ENCODE results near the gene SMYD3.

Gene SMYD3

DNA sequence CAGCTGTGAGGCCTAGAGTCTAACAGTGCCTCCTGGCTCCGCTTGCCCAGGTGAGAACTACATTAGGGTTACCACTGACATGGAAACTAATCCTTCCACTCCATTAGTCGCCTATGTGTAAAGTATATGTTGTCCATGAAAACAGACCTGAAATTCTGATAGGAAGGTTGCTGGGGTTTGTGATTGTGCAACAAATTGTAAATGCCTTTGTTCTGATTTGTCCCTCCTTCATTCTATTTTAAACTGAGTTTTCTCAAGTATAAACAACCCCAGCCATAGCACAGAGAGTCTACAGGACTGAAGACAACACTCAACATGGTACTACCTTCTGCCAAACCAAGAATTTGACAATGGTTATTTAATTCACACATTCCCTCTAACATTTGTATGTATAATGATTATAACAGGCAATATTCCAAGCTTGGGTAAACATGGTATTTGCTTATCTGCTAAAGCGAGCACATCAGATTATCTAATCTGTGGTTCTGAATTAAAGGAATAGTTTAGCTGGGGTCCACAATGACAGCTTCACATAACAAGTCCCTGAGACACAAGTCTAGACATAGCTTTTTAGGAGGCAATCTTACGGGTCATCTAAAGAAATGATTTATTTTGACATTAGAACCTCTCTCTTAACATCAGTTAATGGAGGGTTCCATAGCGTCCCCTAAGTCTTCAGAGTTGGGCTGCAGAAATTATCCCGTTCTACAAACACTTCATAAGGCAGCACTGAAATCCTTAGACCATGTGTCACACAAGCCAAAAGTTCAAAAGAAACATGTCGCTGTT, 633.0 kb downstream of the SMYD3 start:
- DNase-seq (ENCODE audit: low read depth in 2 of 2): no peak

DNA sequence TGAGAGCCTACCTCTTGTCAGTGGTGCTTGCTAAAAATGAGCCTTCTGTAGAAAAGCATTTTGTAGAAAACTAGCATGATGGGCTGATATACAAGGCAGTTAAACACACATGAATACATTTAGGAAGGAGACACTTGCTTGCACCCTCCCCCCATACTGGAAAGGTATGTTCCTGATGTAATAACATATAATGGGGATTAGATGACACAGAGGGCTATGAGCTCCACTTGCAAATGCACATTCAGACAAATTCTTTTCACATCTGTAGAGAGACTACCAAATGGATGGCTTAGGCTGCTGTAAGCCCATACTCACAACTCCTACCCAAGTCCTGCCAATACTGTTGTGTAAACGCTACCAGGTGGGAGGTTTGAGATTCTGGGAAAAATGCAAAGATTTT, 634.0 kb downstream of the SMYD3 start:
- DNase-seq (ENCODE audit: low read depth in 2 of 2): no peak

GRCh38 chr1:245872475-245872874, 634.6 kb downstream of the SMYD3 start:
- no peak for DNase-seq (ENCODE audit: low read depth in 2 of 2)

- no peak for DNase-seq (ENCODE audit: low read depth in 2 of 2)
Measured at GRCh38 chr1:245871915-245872314, 635.2 kb downstream of the SMYD3 start.

DNA sequence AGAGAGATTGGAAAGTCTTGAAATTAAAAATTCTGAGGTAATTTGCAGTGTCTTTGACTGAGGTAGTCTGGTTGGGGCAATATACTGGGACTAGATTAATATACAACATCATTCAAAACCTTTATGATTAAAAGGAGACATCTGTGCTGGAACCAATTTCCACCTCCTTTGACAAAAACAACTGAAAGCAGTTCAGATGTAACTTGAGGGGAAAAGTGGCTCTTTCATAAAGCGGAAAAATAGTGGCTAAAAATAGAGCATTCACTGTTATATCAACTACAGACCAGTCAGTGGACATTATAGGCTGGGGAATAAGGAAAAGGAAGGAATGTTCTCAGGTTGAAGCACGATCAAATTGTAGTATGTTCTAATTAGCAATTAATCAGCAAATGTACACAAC, 635.9 kb downstream of the SMYD3 start:
- no peak for DNase-seq (ENCODE audit: low read depth in 2 of 2)

- no peak for DNase-seq (ENCODE audit: low read depth in 2 of 2)
Measured at GRCh38 chr1:245870698-245871097, 636.4 kb downstream of the SMYD3 start.

DNA sequence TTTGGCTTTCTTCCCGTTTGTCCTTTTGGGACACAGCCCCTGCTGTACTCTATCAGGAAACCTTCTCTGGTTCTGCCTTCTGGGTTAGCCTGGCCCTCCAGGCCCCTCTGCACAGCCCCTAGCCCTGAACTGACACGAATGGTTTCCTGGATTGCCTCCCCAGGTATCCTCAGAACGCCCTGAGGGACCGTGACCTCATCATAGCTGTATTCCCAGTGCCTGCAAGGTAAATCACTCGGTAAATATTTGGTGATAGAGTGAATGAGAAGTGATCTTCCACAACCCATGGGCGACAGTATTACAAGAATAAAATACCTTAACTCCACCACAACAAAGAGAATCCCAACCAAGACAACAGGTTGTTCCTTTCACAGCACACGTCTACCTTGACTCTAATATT, 637.2 kb downstream of the SMYD3 start:
- no peak for DNase-seq (ENCODE audit: low read depth in 2 of 2)

DNA sequence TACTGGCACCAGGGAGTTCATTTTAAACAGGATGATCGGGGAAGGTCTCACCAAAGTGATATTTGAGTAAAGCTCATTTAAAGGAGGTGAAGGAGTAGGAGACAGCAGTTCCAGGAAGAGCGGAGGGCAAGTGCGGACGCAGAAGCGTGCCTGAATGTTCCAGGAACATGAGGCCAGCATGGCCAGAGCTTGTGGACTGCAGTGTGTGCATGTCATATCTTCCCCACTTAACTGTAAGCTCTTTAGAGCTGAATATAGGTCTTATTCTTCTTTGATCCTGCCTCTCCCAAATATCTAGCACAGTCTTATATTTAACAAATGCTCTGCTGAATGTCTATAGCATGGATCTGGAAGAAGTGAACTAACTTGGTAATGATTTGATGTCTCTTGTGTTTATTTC, 639.3 kb downstream of the SMYD3 start:
- DNase-seq (ENCODE audit: low read depth in 2 of 2): no peak

GRCh38 chr1:245864872-245865271, 642.2 kb downstream of the SMYD3 start:
- no peak for DNase-seq (ENCODE audit: low read depth in 2 of 2)

DNA sequence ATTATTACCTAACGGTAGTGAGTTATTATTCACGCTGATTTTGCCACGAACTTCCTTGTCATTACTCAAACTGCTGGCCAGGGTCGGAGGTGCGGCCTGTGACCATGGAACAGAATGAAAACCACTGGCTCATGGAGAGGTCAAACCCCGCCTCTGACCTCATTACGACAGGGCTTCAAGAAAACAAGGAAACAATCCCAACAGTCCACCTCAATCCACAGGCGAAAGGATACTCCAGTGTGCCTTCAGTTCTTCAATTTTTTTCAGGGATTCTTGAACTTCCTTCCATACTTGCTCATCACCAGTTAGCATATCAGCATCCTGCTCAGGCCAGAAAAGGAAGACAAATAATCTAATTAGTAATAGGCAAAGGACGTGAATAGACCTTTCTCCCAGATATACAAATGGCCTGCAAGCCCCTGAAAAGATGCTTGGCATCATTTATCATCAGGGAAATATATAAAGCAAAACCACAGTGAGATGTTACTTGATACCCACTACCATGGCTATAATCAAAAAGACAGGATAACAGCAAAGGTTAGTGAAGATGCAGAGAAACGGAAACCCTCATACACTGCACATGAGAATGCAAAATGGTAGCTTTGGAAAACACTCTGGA, 643.4 kb downstream of the SMYD3 start:
- no peak for DNase-seq (ENCODE audit: low read depth in 2 of 2)

GRCh38 chr1:245862812-245863540, 644.1 kb downstream of the SMYD3 start:
- no peak for DNase-seq (ENCODE audit: low read depth in 2 of 2)

DNA sequence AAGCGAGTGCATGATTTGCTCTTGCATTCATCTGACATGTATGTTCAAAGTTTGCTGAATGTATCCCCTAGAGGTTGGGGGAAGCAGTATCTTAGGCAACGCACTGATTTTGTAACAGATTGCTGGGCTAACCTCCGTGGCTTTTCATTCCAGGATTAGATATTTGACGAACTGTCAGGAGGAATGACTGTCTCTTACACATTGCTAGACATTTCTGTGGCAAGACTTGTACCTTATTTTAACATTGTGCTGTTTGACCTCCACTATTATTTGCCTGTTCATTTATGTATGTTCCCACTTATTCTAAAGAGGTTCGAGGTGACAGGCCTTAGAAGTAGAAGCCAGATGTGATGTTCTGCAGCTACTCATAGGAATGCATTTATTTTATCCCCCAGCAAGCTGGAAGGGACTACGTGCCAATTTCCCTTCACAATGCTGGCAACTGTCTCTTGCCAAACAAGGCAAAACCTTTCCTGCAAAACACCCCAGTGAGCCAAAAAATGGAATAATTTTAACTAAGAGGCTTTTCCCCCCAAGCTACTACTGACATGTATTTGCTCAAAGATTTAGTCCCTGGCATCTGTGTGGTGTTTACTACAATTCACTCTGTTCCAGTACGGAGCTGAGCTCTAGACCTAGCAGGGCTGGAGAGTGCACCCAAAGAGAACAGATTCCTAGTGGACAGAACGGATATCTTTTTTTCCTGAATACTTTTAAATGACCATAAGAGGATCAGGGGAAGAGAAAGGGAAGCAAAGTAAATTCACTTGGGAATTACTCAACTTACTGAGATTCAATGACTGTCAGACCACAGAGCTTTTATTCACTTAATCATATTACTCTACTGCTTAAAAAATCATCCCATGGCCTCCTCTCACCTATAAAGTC, 646.2 kb downstream of the SMYD3 start:
- DNase-seq (ENCODE audit: low read depth in 2 of 2): no peak

DNA sequence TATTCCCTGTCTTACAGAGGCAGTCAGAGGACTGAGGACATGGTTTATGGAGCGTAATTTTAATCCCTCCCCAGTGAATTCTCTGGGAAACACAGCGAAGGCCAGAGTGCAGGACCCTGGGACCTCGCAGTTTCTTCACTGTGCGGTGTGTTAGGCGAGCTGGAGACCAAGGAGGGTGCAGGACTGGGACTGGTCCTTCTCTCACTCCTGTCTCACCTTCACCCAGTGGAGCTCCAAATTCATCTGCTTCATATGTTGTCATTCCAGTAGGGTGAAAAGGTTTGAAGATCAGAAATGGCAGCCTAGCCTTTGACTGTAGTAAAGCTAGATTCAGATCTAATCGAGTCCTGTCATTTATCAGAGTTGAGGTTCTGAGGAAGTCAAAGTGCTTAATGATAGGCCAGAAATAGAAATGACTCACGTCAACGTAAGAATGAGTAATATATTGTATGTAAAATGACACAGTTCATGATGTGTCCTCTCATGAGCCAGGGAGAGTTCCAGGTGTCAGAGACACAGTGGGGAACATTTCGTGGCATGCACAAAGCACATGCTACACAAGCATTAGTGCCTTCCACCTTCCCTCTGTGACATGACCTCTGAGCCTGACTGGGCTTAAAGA, 647.5 kb downstream of the SMYD3 start:
- no peak for DNase-seq (ENCODE audit: low read depth in 2 of 2)

DNA sequence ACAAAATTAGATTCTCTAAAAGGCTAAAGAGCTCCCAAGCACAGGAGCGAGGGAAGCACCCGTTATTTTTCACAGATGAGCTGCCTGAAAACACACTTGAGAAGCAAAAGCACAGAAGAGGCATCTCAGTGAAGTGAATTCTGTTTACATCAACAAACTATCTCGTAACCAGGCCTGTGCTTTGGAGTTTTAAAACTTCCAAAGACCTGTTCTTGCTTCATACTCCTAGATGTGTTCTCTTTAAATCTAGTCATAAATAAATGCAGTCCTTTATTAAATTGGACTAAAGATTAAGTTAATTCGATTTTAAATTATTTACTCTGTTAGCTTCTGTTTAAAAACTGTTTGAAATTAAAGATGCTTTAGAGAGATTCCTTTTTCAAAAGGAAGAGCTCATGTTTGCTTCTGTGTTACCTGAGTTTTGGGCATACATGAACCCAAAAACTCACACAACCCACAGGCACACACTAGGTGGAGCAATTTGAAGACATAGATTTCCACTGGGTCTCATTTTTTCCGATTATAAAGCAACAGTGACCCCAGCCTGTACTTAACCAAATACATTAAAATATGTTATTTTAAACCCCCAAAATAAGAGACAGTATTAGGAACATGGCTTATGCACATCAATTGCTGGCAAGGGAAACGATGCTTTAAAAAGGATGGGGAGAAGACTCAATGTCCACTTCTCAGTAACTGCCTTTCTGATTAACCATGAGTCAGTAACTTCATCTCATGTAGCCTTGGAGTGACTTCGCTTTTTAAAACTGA, 648.2 kb downstream of the SMYD3 start:
- no peak for DNase-seq (ENCODE audit: low read depth in 2 of 2)

DNA sequence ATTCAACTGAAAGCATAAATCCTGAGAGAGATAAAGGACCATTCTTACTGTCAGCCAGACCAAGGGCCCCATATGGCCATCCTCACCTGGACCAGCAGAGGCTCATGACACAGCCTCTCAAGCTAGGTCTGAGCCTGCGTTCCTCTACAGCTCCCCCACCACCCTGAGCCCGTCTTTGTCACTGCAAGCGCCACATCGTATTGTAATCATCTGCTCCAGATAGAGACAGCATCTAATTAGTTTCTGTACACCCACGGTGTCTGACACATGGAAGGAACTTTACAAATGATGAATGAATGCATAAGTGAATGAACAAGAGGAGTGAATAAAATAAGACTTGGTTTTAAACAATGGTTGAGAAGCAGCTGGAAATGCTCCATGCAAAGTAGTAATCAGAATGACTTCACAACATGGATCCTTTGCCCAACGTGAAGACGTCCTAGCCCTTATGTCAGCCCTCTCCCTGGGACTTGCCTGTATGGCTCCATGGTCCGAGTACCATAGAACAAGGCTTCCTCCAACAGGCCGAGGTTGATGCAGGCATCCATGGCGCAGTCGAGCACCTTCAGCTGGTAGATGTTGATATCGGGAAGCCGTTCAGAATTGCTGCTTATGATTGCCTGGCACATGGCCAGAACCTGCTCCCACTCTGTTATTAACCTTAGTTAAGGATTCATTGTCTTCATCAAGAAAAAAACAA, 648.9 kb downstream of the SMYD3 start:
- DNase-seq (ENCODE audit: low read depth in 2 of 2): no peak

GRCh38 chr1:245856944-245857531, 650.0 kb downstream of the SMYD3 start:
- DNase-seq (ENCODE audit: low read depth in 2 of 2): no peak

DNA sequence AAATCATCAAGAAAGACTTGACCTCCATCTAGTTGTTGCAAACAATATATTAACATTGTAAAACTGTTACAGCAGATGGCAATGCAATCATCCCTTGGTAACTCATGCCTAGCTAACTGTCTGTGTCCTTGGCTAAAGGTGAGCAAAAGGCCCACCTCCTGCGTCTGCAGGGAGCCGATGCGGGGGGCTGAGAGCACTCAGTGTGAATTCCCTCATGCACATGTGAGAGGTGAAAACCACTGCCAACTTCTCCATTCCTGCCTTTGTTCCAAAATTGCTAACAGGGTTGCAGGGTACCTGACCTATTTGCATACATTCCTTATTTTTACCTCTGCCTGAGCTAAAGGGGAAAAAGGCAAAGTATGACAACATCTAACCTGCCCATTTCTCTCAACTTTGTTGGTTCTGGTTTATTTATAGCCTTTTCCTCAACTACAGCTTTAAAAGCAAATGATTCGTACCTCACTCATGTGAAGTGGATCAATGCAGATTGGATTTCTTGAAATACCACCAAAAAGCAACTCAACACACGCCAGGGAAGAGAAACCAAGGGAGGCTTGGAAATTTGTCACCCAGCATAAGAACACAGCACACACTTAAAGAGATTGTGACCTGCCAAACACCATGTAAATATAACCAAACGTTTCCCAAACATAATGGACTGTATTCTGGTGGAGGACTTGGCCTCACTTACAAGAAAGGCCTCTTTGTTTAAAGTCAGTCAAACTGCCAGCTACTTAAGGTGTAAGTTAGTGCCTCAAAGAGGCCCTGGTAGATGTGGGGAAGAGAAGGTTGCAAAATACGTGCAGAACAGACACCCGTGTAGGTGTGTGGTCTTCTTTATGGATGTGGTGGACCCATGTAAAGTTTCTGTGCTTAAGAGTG, 651.0 kb downstream of the SMYD3 start:
- DNase-seq (ENCODE audit: low read depth in 2 of 2): no peak

- DNase-seq (ENCODE audit: low read depth in 2 of 2): no peak
Measured at GRCh38 chr1:245853291-245853690, 653.8 kb downstream of the SMYD3 start.

DNA sequence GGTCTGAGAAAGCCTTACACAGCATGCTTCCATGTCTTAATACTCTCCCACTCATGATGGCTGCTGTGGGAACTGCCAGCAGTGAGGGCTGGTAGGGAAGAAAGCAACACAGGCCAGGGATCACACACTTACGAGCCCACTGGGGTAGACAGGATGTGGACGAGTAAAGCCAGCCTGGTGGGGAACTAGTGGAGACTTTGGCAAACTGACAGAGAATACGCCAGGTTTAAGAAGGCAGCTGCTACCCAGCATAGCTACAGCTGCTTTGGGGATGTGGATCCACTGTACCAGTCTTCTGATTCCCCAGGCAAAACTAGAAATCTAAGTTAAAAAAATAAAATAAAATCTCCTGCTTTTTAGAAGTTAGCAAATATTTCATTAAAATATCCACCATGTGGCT, 664.0 kb downstream of the SMYD3 start:
- no peak for DNase-seq (ENCODE audit: low read depth in 2 of 2)

Measured in activated CD8-positive, alpha-beta memory T cell treated with anti-CD3 and anti-CD28 coated beads for 4 hours (primary cell).